Astrocyte (in vitro differentiated cells and primary cell): ENCODE measurements around the gene ART5.

Source experiments
- EZH2 ChIP-seq: IDR thresholded peaks from 2 replicates; pipeline ENCODE4 v1.6.1; 2012; ENCODE audit warnings: mild to moderate bottlenecking, low read length, inconsistent platforms; ENCODE audit not compliant: insufficient read depth
- TF ChIP-seq, protein P1 (sequence below): IDR thresholded peaks from 2 replicates; pipeline ENCODE4 v1.5.1; 2011; ENCODE audit warnings: low read depth, mild to moderate bottlenecking, inconsistent platforms, low read length, moderate library complexity; ENCODE audit not compliant: insufficient read depth

GRCh38 chr11:3635641-3636375 is 6.0 kb downstream of the ART5 start:
- TF ChIP-seq, protein P1, sequence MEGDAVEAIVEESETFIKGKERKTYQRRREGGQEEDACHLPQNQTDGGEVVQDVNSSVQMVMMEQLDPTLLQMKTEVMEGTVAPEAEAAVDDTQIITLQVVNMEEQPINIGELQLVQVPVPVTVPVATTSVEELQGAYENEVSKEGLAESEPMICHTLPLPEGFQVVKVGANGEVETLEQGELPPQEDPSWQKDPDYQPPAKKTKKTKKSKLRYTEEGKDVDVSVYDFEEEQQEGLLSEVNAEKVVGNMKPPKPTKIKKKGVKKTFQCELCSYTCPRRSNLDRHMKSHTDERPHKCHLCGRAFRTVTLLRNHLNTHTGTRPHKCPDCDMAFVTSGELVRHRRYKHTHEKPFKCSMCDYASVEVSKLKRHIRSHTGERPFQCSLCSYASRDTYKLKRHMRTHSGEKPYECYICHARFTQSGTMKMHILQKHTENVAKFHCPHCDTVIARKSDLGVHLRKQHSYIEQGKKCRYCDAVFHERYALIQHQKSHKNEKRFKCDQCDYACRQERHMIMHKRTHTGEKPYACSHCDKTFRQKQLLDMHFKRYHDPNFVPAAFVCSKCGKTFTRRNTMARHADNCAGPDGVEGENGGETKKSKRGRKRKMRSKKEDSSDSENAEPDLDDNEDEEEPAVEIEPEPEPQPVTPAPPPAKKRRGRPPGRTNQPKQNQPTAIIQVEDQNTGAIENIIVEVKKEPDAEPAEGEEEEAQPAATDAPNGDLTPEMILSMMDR: no peak
- no peak for TF ChIP-seq EZH2
